SH-SY5Y (cell line): Measurements from ENCODE around the gene C5.

ENCODE experiments used
- GATA2 ChIP-seq: IDR thresholded peaks from 2 replicates; pipeline ENCODE4 v1.6.1; 2011; ENCODE audit warnings: mild to moderate bottlenecking, low read depth, low read length
- GATA3 ChIP-seq: IDR thresholded peaks from 2 replicates; pipeline ENCODE4 v1.6.1; 2011; ENCODE audit warnings: low read depth, mild to moderate bottlenecking, low read length, moderate library complexity

DNA sequence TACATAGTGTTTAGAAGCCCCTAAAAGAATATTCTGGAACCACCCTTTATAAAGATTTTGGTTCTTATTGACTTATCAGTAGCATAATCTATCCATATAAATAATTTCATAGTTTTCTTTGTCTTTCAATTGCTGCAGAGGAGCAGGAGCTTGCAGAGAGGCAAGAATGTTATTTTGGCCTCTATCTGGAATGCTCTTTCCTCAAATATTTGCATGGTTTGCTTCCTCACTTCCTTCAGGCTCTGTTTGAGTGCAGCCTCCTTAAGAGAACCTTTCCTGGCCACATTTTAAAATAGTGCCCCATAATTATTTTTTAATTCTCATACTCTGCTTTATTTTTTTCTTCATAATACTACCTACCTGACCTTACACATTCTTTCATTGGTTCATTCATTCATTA lies 1.5 kb downstream of the C5 start:
- no peak for TF ChIP-seq GATA3
- no peak for TF ChIP-seq GATA2
